ENCODE results near the gene LSM12.
"Not testable (repeated sequence)": the region's sequence is repeated elsewhere in the genome, so short reads cannot be mapped to it uniquely, and the experiment has no call there.

LSM12 gene

GRCh38 chr17:44074231-44074910 lies 7.9 kb upstream of the LSM12 start:
- no peak for DNase-seq

DNA sequence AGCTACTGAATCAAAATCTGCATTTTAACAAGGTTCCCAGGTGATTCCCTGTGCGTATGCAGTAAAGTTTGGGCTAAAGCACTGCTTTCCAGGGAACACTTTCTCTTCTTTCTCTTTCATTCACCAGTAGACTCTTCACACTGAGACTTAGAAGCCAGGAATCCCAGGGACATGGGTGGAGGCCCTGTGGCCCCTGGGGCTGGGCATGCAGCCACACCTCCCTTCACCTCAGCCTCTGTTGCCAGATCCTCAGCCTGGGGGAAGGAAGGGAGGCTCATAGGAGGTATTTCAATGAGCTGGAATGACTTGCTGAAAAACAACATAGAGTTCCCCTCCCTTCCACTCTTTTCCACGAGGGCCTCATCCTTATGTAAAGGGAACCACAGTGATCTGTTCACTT lies 5.3 kb upstream of the LSM12 start:
- no peak for DNase-seq

GRCh38 chr17:44071198-44071520 lies 4.7 kb upstream of the LSM12 start:
- no peak for DNase-seq

DNA sequence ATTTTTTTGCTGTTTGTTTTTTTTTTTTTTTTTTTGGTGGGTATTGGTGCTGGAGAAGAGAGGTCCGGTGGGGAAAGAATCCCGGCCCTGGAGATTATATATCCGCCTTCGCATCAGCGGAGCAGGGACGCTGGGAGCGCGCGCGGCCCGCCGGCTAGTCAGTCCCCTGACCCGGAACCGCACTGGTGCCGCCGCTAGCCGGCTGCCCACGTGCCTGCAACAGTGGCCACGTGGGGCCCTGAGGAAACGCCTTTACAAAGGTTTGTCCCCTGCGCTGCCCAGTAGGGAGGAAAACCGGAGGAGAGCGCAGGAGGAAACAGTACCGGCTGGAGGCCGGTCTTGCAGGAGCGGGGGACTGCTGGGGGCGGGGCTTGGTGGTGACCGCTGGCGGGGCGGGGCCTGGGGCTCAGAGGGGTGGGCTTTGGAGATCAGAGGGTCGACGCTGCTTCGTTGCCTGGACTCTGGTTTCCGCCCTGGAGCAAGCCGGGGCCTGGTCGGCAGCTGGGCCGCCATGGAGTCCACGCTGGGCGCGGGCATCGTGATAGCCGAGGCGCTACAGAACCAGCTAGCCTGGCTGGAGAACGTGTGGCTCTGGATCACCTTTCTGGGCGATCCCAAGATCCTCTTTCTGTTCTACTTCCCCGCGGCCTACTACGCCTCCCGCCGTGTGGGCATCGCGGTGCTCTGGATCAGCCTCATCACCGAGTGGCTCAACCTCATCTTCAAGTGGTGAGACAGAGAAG lies 4.2 kb upstream of the LSM12 start, which contains the start of gene G6PC3:
G6PC3 (plus strand) TSS at position 281 of the 743 bp plus-strand sequence; CDS start at position 512, 231 bp downstream.
- peak; percentile 82 for DNase-seq

DNA sequence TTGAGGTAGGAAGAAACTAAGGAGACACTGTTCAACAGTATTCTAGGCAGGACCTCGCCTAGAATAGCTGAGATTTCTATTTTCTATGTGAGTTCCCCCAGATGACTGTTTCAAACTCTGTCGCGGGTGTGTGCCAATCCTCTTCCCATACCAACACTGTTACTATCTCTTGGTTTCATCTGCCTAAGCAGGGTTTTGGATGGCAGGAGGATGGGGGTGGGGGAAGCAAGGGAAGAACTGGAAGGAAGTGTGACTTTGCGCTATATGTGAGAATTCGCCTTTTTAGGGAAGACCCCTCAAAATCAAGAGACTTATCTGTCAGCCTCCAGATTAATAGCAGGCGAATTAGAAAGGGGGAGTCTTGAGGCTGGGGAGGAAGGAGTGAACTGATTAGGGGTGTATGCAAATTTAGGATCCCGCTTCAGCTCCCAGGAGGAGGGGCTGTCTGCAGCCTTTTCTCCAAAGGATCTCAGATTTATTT lies 3.5 kb upstream of the LSM12 start:
- no peak for DNase-seq

DNA sequence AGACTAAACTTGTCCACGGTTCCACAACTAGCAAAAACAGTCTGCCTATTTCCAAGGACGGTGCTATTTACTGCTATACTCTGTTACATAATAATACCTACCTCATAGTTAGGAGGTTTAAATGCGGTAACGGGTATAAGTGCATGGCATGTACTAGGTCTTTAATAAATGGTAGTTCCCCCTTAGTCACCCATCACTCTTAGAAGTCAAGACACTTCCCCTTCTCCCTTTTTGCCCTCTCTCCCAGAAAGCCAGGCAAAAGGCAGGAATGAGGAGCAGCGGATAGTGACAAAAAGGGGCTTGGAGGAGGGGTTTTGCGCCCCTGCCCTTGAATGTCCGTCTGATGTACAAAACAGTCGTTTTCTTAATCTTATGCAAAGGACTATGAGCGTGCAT lies 1.1 kb upstream of the LSM12 start:
- DNase-seq, result no peak

GRCh38 chr17:44065668-44066203 lies 735 bp downstream of the LSM12 start:
- DNase-seq, result peak; percentile 16

- no peak for DNase-seq
Observed at GRCh38 chr17:44063704-44064639, 2.5 kb downstream of the LSM12 start.

GRCh38 chr17:44062871-44063270 lies 3.6 kb downstream of the LSM12 start:
- no peak for DNase-seq

- no peak for DNase-seq
Observed at GRCh38 chr17:44061446-44061845, 5.0 kb downstream of the LSM12 start.

DNA sequence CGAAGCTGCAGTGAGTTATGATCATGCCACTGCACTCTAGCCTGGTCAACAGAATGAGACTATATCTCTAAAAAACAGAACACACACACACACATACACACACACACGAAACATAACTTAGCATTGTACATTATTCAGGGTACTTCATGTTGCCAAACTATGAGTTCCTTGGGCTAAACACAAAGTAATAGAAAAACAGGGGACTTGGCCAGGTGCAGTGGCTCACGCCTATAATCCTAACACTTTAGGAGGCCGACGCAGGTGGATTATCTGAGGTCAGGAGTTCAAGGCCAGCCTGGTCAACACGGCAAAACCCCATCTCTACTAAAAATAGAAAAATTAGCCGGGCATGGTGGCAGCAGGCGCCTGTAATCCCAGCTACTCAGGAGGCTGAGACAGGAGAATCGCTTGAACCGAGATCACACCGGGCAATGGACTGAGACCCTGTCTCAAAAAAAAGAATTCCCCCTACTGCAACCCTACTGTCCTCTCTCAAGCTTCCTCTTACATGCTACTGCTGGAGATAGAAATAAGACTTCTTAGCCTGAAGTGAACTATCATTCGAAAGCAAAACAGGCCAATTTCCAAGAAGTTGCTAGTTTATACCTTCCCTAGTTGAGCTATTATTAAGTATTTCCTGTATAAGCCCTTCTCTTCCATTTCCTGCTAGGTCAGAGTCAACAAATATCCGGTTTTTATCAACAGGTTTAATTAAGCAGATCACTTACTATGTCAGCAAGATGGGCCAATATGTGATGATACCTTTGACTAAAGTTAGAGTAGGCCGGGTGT lies 7.2 kb downstream of the LSM12 start:
- DNase-seq, result no peak

DNA sequence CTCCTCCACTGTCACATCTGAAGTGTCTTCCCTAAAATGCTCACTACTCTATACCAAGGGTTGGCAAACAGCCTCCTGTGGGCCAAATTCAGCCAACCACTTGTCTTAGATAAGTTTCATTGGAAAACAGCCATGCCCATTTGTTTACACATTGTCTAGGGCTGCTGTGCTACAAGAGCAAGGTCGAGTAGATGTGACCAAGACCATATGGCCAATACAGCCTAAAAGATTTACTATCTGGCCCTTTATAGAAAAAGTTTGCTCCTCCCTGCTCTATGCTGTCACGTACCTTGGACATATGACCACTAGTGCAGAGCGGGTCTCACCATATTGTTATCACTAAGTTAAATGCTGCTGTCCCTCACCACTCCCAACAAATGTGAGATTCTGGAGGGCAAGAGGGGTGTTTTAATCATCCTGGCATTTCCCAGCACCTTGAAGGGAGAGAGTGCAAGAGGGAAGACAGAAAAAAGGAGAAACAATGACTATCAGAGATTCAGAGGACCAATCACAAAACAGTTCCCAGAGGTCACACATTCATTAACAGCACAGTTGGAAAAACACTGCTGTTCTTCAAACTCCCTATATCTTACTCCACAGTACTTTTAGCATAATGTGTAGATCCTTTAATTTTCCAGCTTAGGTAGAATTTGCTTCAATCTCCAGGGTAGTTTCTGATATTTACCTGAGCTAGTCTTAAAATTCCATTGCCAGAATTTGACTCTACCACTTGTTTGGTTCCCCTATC lies 13.2 kb downstream of the LSM12 start:
- no peak for DNase-seq

DNA sequence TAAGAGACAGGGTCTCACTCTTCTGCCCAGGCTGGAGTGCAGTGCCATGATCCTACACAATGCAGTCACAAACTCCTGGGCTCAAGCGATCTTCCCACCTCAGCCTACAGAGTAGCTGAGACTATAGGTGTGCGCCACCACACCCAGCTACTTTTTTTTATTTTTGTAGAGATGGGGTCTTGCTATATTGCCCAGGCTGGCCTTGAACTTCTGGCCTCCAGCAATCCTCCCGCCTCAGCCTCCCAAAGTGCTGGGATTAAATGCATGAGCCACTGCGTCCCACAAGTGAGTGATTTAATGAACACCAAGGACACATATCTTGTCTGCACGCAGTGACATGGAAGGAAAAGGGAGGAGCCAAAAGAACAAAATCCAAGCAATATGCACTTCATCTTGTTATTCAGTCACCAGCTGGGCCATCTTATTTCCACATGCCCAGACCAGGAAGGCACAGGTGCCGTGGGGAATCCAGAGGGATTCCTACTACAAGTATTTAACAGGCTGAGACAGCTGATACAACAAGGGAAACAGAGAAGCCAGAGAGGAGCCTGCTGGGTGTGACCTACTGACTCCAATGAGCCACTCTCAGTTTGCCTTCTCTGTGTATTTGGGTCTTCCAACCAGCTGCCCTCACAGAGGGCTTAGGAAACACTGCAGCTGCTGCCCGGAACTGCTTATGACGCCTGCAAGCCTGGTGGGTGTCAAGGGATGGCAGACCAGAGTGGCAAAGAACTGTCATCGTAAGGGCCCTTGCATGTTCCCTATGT lies 17.0 kb downstream of the LSM12 start:
- DNase-seq, result no peak

DNA sequence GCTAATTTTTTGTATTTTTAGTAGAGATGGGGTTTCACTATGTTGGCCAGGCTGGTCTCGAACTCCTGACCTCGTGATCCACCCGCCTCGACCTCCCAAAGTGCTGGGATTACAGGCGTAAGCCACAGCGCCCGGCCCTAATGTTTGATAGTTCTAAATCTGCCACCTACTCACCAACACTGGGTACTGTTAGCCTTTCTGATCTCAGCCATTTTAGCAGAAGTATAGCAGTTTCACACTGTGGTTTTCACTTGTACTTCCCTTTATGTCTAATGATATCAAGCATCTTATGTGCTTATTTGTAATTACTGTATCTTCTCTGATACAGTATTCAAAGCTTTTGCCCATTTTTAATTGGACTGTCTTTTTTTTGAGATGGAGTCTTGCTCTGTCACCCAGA lies 19.6 kb downstream of the LSM12 start:
- not testable (repeated sequence) for DNase-seq

DNA sequence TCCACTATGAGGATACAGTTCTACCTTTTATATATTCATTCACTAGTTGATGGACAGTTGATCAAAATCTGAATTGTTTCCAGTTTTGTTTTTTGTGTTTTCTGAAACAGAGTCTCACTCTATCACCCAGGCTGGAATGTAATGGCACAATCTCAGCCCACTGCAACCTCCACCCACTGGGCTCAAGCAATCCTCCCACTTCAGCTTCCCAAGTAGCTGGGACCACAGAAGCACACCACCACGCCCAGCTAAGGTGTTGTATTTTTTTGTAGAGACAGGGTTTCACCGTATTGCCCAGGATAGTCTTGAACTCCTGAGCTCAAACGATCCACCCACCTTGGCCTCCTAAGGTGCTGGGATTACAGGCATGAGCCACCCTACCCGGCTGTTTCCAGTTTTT lies 21.0 kb downstream of the LSM12 start:
- no peak for DNase-seq

DNA sequence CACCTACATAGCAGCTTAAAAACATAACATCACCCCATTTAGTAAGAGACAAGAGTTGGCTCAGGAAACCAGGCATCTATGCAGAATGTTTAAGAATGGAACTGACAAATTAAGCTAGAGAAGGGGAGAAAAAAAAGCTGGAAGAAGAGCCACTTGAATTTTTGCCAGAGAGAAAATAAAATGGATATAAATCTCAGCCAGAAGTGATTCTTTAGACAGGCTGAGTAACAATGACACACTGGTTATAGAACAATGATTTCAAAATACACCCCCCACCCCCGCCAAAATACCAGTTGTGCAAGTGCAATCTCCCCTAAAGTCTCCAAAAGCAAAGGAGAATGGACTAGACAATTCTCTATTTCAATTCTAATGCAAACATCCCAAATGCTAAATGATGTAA lies 22.4 kb downstream of the LSM12 start:
- no peak for DNase-seq

DNA sequence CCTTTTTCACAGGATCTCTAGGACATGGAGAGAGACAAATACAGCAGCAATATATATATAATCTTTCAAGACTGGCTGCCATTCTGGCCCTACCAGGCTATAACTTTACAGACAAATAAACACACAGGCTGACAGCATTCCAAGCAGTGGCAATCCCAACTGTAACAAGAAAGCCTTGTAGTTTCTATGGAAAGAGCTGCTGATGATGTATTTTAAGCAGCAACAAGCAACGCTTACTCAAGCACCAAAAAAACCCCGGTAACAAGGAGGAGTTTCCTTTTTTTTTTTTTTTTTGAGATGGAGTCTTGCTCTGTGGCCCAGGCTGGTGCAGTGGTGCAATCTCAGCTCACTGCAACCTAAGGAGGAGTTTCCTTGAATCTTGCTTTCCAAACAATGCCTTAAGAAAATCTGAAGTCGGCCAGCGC lies 23.2 kb downstream of the LSM12 start:
- no peak for DNase-seq

DNA sequence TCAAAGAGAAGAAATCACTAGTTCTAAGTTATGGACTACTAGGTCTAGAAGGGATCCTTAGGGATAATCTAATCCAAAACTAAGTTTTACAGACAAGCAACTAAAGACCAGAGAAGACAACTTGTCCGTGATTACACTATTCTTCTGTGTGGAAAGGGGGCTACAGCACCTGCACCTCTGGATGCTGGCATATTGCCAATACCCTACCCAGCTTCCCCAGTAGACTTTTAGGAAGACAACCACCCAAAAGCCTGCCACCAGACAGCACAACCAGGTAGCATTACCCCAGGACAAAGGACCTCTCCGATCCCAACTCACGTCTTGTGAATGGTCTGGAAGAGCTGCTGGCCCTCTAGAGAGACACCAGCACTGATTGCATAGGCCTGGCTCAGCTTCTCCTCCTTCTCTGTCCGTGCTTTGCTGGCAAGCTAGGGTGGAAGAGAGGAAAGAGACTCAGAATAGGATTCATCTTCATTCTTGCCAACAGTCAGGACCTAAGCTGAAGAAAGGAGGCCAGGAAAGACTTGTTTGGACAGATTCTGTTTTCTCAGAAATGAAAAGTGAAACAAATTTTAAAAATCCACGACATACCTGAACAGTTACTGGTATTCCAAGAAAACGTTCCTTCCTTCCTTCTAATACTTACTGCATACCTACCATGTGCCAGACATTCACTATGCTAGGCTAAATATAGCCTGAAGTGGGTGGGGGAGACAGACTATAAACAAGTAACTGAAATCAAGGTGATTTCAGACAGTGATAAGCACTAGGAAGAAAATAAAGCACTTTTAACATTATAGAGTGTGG lies 26.4 kb downstream of the LSM12 start:
- no peak for DNase-seq

DNA sequence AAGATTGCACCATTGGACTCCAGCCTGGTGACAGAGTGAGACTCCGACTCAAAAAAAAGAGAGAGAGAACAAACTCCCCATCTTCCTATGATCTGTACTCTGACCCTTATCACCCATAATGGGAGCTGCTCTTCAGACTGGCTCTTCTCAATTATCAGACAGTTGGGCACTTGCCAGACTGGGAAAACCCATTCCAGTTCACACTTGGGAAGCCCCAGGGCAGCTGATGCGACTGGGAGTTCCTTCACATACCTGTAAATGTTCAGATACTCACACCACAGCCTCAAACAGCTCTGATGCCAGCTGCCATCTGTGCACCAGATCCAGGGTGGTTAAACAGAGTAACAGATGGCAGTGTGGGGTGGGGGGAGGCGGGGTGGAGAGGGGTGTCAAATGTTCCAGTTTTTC lies 27.9 kb downstream of the LSM12 start:
- no peak for DNase-seq

- DNase-seq, result no peak
Observed at GRCh38 chr17:44037471-44037870, 29.0 kb downstream of the LSM12 start.
